HG03139 (cell line): ENCODE data around the gene CD93.

Experiments
- ATAC-seq: cut with Tn5 transposase; IDR thresholded peaks from one replicate; pipeline ENCODE4 v1.9.1; 2021; ENCODE audit not compliant: unreplicated experiment

Gene CD93

DNA sequence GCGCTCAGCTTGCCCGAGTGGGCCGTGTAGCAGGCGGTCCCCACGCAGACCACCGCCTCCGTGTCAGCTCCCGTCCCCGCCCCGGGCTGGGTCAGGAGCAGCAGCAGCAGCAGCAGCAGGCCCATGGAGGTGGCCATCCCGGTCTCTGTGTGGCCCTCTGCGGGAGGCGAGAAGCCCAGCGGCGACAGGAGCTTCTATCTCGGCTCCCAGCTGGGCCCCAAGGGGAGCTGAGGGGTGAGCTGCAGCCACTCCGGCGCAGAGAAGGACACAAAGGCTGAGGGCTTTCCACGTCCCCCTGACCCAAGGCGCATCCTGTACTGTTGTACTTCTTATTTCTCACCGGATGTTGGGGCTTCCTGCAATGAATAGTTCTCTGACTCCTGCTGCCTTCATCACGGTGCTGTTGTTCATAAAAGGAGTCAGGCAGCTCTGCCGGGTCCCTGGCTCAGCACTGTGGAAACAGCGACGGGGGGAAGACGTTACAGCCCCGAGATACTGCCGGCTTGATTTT lies at the start of gene CD93:
TSS of gene CD93 (minus strand) at position 269 of the 511 bp plus-strand sequence. CDS start at position 137, 132 bp downstream.
- peak; percentile 66 for ATAC-seq

DNA sequence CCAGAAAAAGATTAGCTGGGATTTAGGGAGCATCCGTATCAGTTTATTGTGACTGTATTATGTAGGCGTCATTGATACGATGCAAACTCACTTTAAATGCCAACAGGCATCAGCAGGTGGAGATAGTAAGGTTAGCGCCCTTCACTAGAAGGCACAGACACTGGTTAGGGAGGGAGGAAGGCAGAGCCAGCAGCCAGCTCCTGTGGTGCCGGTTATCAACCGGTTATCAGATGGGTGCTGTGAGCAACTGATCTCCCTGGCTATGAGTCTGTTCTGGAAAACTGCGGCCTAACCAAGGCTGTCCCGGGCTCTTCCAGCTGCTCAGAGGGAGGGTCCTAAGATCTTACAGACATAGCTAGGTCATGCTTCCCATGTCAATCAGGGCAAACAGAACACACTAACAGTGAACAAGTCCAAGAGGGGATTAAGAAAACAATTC lies 47.5 kb upstream of the CD93 start:
- no peak for ATAC-seq

GRCh38 chr20:23132930-23133559 lies 46.9 kb upstream of the CD93 start:
- no peak for ATAC-seq

DNA sequence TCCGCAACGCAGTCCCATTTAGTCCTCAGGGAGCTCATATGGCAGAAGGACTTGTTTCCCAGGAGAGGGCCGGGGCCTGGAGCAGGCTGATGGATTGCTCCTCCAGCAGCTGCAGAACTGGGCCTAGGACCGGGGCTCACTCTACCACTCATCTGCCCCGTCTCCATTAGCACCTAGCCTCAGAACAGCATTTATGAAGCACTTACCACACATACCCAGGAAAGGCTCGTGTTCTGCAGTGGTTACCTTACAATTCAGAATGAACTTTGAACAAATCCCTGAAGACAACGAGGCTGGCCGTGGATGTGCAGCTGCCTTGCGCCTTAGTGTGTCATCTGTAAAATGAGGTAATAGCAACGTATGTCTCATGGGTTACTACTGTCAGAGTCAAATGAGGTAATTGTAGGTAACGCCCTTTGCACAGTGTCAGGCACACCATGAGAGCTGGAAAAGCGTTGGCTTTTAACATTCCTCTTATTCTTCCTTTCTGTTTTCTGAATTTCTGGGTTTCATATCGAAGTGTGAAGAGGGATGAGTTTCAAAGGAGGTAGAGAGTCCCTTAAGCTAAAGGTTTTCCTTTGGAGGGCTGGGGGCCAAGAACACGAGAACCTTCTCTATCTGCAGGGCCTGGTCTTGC lies 46.3 kb upstream of the CD93 start:
- ATAC-seq, result no peak

DNA sequence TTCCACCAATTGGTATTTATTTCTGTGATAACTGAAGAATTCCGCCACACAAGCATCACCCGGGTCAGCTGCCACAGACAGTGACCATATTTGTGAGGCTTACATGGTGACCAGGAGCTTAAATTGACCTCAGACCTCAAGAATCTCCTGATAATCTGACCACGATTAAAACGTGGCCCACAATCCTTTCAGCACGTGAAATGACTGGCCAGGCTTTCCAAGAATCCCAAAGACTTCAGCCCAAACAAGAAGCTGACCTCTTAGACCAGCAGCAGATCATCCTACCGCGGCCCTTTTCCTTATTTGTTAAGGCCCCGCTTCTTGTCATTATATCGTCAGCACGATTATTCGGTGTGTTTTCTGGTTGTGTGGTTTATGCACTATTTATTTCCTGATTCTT lies 45.6 kb upstream of the CD93 start:
- ATAC-seq, result no peak

- ATAC-seq, result no peak
These were observed 44.6 kb upstream of the CD93 start for GRCh38 chr20:23130622-23131140.

DNA sequence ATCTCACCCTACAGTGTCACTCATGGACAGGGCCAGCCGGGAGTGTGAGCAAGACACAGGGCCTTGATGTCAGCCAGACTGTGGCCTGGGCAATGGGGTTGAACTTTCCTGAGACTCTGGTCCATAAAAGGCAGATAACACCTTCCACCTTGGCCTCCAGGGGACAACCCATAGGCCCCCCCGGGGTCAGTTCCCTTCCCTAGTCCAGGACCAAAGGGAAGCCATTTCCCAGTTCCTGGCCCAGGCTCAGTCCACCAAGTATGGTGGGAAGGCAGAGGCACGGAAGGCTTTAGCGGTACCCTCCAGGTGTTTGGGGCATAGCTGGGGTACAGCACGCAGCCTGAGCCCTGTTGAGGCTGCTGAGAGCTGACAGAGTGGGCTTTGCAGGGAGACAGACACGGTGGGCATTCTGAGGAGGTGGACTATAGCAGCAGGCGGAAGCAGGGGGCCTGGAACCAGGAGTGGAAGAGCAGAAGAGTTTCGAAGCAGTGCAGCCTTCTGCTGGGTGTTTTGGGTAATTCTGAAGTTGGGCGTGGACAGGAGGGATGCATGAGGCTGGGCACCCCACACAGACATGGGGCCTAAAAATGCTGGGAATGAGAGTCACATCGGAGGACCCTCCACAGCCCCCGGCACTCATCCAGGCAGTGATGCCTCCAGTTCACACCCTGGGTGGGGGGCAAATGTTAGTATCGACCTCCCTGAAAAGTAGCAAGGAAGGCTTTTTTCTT lies 43.9 kb upstream of the CD93 start:
- no peak for ATAC-seq

- ATAC-seq, result no peak
These were observed 43.1 kb upstream of the CD93 start for GRCh38 chr20:23129266-23129665.

DNA sequence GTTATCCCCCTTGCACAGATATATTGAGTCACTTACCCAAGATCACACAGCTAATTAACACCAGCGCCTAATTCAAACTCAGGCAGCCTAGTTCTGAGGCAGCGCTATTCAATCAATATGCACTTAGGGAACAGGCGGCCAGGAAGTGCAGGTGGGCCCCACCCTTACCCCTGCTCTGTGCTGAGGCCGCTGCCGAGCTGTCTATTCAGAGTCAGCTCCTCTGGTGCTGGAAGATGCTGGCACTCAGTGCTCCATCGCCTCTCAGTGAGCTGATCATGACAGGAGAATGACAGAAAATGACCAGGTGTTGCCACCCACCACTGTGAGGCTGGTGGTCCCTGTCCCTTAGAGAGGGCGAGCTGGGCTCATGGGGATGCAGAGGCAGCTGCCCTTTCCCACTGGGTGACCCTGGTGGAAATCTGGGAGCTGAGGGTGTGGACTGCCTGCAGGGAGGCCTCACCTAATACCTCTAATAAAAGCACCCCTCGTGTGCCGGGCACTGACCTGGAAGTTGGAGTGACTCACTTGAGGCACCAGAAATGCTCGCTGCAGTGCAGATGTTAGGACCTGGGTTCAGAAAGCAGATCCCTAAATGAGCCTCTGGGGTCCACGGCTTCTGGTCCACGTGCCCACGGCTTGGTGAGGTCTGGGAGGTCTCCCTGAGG lies 42.5 kb upstream of the CD93 start:
- ATAC-seq, result no peak

DNA sequence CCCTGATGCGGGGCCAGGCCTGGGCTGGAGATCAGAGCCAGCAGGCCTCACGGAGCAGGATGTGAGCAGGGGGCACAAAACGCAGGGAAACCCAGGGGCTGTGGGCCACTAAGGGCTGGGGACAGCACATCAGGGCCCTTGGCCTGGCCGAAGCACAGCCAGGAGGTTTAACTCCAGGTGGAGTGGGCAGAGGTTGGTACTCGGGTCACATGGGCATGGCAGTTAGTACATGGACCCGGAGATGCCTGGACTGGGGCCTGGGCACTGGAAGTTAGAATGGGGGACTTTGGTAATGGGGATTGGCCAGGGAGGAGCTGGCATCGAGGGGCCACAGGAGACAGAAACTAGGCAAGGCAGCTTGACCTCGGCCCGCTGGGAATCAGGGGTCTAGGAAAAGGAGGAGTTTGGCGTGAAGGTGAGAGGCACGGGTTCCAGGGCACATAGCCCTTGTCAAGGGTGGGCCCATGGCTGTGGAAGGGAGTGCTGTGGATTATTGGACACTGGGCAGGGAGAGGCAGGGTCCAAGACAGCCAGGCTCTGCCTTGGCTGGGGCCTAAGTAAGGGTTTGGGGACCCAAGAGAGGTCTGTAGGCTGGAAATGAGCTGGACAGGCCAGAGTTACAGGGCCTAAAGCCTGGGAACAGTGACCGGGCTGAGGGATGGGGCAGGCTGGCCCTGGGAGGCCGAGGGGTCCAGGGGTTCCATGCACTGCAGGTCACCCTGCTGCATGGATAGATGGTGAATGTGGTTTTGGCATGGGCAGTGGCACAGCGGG lies 41.6 kb upstream of the CD93 start:
- no peak for ATAC-seq

DNA sequence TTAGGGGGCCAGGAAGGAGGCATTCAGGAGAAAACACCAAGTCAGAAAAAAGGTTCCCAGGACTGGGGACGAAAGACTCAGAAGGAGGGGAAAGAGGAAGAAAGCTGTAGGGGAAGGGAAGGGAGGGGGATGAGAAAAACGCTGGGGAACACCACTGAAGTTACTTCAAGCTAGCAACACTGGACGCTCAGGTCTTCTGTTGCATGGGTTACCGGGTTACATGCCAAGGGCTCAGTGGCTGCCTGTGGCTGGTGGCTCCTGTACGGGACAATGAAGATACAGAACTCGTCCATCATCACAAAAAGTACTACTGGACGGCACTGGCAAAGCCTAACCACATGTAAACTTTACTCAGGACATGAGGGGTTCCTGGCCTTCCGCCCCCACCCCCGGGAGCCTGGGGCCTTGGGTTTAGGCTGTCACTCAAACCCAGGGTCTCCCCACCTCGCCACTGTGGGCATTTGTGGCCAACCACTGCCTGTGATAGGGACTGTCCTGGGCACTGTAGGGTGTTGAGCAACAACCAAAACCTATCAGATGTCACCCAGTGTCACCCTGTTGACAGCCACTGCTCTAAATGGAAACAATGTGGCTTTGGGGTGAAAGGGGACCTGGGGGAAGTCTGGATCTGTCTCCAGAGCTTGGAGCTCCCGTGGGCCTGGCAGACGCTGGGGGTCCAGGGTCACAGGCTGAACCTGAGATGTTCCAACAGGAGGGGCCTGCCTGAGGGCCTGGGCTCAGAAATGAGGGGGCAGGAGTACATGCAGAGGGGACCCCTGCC lies 40.3 kb upstream of the CD93 start:
- ATAC-seq, result no peak

- no peak for ATAC-seq
These were observed 39.6 kb upstream of the CD93 start for GRCh38 chr20:23125625-23126191.

GRCh38 chr20:23125159-23125558 lies 39.0 kb upstream of the CD93 start:
- ATAC-seq, result no peak

GRCh38 chr20:23123886-23124285 lies 37.8 kb upstream of the CD93 start:
- ATAC-seq, result no peak

DNA sequence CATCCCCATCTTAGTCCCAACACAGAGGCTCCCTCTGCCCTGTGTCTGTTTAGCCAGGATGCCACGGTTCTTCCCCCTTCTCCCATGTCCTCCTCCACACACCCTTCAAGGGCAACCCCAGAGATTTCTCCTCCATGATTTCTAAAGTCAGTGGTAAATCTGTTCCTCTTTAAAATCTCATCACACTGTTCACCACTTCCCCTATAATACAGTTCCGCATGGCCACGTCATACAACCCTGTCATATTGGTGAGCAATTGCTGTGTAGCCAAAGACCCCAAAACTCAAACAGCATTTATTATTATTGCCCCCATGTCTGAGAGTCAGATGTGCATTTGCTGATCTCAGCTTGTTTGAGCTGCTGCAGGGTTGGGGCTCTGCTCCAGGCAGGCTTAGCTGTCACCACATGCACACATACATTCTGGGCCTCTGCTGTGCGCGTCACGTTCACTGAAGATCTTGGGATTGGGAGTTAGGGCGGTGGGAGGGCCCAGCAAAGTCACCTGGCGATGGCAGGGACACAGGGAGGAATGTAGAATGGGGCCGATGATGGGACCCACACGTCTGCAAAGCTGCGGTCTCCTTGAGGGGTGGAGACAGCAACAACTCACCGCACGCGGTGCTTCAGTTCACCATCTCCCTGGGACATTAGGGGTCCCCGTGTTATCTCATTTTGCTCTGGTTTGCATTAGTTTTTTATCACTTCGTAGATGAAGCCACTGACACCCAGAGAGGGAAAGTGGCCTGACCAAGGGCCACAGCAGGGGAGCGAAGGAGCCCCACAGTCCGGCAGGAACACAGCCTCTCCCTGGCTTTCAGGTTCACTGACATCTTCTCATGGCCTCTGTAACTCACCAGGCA lies 36.9 kb upstream of the CD93 start:
- no peak for ATAC-seq

DNA sequence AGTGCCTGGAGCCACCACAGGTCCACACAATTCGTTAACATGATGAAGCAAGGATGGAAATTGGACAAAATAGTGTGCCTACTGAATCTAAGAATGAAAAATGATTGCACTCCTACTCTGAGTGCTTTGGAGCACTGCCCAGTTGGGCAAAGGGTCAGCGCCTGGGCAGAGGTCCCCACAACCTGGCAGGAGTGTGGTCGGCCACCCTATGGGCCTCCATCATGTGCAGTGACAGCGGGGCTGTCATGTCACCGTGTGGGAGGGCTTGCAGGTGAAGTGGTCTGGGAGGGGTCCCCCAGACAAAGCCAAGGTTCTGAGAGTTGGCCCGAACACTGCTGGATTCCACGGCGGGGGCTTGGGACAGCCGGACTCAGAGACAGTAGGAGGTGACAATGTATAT lies 36.2 kb upstream of the CD93 start:
- no peak for ATAC-seq

DNA sequence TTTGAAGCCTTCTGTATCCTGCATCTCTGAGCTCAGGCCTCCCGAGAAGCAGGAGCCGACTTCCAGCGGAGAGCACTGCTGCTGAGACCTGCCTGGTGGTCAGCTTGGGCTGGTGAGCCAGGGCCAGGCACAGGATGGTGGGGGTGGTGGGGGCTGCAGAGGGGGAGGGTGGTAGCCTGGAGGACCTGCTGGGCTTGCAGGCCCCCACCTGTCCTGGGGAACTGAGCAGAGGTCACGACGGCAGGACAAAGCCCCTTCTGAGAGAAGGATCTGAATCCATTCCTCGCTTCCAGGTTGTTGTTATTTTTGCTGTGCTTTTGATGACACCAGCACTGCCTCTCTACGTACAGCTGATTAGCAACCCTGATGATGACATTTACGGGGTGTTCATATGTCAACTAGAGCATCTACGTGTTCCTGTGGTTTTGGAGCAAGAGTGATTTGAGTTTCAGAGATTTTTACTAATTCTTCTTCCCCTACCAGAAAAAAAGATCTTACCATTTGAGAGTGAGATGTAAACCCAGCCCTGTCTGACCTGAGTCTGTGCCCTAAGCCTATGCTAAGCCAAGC lies 35.7 kb upstream of the CD93 start:
- no peak for ATAC-seq
